Measurements from ENCODE around the gene WSCD2.

DNA sequence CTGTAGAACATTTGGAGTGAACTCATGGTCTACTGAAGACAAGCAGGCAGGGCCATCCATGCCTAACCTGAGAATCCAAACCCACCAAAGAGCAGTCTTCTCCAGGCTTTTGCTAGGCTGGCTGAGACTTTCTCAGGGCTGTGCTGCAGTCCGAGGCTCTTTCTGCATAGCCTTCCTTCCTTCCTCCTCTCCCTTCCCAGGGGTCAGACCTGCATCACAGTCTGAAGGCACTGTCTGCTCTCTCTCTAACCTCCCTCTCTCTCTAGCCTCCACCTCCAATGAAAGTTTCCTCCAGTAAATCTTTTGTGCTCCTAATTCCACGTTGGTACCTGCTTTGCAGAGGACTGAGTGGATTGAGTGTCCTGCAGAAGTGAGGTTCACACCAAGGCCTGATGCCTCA, 6.4 kb upstream of the WSCD2 start:
- TF ChIP-seq, protein P1, sequence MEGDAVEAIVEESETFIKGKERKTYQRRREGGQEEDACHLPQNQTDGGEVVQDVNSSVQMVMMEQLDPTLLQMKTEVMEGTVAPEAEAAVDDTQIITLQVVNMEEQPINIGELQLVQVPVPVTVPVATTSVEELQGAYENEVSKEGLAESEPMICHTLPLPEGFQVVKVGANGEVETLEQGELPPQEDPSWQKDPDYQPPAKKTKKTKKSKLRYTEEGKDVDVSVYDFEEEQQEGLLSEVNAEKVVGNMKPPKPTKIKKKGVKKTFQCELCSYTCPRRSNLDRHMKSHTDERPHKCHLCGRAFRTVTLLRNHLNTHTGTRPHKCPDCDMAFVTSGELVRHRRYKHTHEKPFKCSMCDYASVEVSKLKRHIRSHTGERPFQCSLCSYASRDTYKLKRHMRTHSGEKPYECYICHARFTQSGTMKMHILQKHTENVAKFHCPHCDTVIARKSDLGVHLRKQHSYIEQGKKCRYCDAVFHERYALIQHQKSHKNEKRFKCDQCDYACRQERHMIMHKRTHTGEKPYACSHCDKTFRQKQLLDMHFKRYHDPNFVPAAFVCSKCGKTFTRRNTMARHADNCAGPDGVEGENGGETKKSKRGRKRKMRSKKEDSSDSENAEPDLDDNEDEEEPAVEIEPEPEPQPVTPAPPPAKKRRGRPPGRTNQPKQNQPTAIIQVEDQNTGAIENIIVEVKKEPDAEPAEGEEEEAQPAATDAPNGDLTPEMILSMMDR (IDR thresholded peaks at IDR 0.05): no peak
- no peak for TF ChIP-seq POLR2AphosphoS5 (IDR thresholded peaks at IDR 0.05)

Measured in breast epithelium (tissue), 3 donors.